Type B pancreatic cell (in vitro differentiated cells): Measurements from ENCODE around the gene FOXE1. TPM values are rescaled to one million over a fixed set of nuclear protein-coding genes. Genes with fewer than 3 reads are reported as not detected.

Source experiments
- DNase-seq: peaks from one replicate; pipeline ENCODE4 v3.0.0; 2021; ENCODE audit warnings: mixed read lengths; ENCODE audit not compliant: unreplicated experiment; ENCODE audit errors: extremely low spot score
- H3K27ac Mint-ChIP-seq: 2 replicates; pipeline ENCODE4 v1.8.0; 2021; ENCODE audit warnings: mild to moderate bottlenecking, mixed read lengths
- H3K27me3 Mint-ChIP-seq: 2 replicates; pipeline ENCODE4 v1.8.0; 2021; ENCODE audit warnings: mixed read lengths
- H3K36me3 Mint-ChIP-seq: 2 replicates; pipeline ENCODE4 v1.8.0; 2021; ENCODE audit warnings: mixed read lengths
- H3K4me1 Mint-ChIP-seq: one replicate; pipeline ENCODE4 v1.8.0; 2021; ENCODE audit warnings: mixed read lengths; ENCODE audit not compliant: unreplicated experiment
- H3K4me3 Mint-ChIP-seq: 2 replicates; pipeline ENCODE4 v1.8.0; 2021; ENCODE audit warnings: mild to moderate bottlenecking, mixed read lengths
- H3K9me3 Mint-ChIP-seq: 2 replicates; pipeline ENCODE4 v1.8.0; 2021; ENCODE audit warnings: mixed read lengths
- CTCF ChIP-seq: fragments of 200-600 bp; sonication (generic); conservative IDR thresholded peaks from 2 replicates; pipeline ENCODE4 v1.5.0; 2021; ENCODE audit warnings: antibody characterized with exemption, mild to moderate bottlenecking
- long read RNA-seq: library from polyadenylated mRNA; unstranded; transcript quantifications from one replicate; pipeline ENCODE4 v2.0.0, GENCODE V29; 2020
- total RNA-seq: library from RNA; stranded (reverse); gene quantifications from 2 replicates; pipeline ENCODE4 v1.2.1, GENCODE V29; 2021; ENCODE audit warnings: low replicate concordance

FOXE1 gene
- 2.4 and 4.2 TPM in 2 replicates for total RNA-seq
- long read RNA-seq, result 0 reads

GRCh38 chr9:97853056-97853843, at the start of gene FOXE1:
Gene FOXE1 (plus strand): TSS chr9:97853226. CDS start chr9:97853915, 689 bp downstream.
- Mint-ChIP-seq H3K4me1 (no peaks in the 10 kb centered on the region), H3K9me3 (no peaks in the 10 kb centered on the region), H3K27ac (no peak within 1 kb of the TSS), H3K36me3 (no peaks in the 10 kb centered on the region), H3K4me3 (peak within 1 kb of the TSS; percentile 92), H3K27me3 (peaks cover 91% of the 10 kb centered on the region)
- DNase-seq, result no peak
- no peak for TF ChIP-seq CTCF

GRCh38 chr9:97804059-97804365, 49.0 kb upstream of the FOXE1 start:
- Mint-ChIP-seq H3K4me3 (peak overlapping the region; percentile 83), H3K27me3 (peaks cover 50% of the 10 kb centered on the region), H3K36me3 (no peaks in the 10 kb centered on the region), H3K9me3 (no peaks in the 10 kb centered on the region), H3K27ac (peak overlapping the region; percentile 83), H3K4me1 (no peaks in the 10 kb centered on the region)
- no peak for DNase-seq
- TF ChIP-seq CTCF, result no peak

- no peak for TF ChIP-seq CTCF
- no peak overlapping the region for H3K27ac Mint-ChIP-seq
- peaks cover 53% of the 10 kb centered on the region for H3K27me3 Mint-ChIP-seq
- H3K9me3 Mint-ChIP-seq, result no peaks in the 10 kb centered on the region
- H3K4me3 Mint-ChIP-seq, result no peak overlapping the region
- no peak for DNase-seq
- H3K4me1 Mint-ChIP-seq, result no peaks in the 10 kb centered on the region
- H3K36me3 Mint-ChIP-seq, result no peaks in the 10 kb centered on the region
Measured at GRCh38 chr9:97806721-97807120, 46.3 kb upstream of the FOXE1 start.

- no peaks in the 10 kb centered on the region for H3K9me3 Mint-ChIP-seq
- peaks cover 49% of the 10 kb centered on the region for H3K27me3 Mint-ChIP-seq
- no peak overlapping the region for H3K27ac Mint-ChIP-seq
- no peaks in the 10 kb centered on the region for H3K4me1 Mint-ChIP-seq
- H3K36me3 Mint-ChIP-seq, result no peaks in the 10 kb centered on the region
- TF ChIP-seq CTCF, result no peak
- no peak overlapping the region for H3K4me3 Mint-ChIP-seq
- no peak for DNase-seq
Measured at GRCh38 chr9:97807681-97808080, 45.3 kb upstream of the FOXE1 start.

GRCh38 chr9:97808415-97808814, 44.6 kb upstream of the FOXE1 start:
- H3K27me3 Mint-ChIP-seq, result peaks cover 49% of the 10 kb centered on the region
- TF ChIP-seq CTCF, result no peak
- no peaks in the 10 kb centered on the region for H3K36me3 Mint-ChIP-seq
- no peak overlapping the region for H3K27ac Mint-ChIP-seq
- no peaks in the 10 kb centered on the region for H3K9me3 Mint-ChIP-seq
- DNase-seq, result no peak
- no peak overlapping the region for H3K4me3 Mint-ChIP-seq
- H3K4me1 Mint-ChIP-seq, result no peaks in the 10 kb centered on the region
